SK-MEL-5 (cell line): ENCODE measurements around the gene TUBGCP4. TPM values are rescaled to one million over a fixed set of nuclear protein-coding genes. Genes with fewer than 3 reads are reported as not detected.
"Not testable (repeated sequence)": the region's sequence is repeated elsewhere in the genome, so short reads cannot be mapped to it uniquely, and the experiment has no call there.

ENCODE experiments used
- DNase-seq: peaks from one replicate; pipeline ENCODE4 v3.0.0-alpha.2; 2016; ENCODE audit warnings: low read depth, low spot score
- in situ Hi-C: cut with HindIII; loops from 2 replicates; pipeline ENCODE4 v1.10.0; 2016; ENCODE audit warnings: low sequenced_read_pairs, high pct_unique_total_duplicates, low pct_unique_long_range_greater_than_20kb
- total RNA-seq: library from RNA; depleted of rRNA; stranded (reverse); fragments of >200 nt; shearing (Covaris generic); gene quantifications from 2 replicates; pipeline ENCODE4 v1.2.3, GENCODE V29; 2014

TUBGCP4 gene
- total RNA-seq, 1 experiment from 2014 or later, result 9.2 TPM

- in situ Hi-C loops, result no loop called here
- DNase-seq, result no peak
Measured at GRCh38 chr15:43383070-43383469, 12.2 kb downstream of the TUBGCP4 start.

DNA sequence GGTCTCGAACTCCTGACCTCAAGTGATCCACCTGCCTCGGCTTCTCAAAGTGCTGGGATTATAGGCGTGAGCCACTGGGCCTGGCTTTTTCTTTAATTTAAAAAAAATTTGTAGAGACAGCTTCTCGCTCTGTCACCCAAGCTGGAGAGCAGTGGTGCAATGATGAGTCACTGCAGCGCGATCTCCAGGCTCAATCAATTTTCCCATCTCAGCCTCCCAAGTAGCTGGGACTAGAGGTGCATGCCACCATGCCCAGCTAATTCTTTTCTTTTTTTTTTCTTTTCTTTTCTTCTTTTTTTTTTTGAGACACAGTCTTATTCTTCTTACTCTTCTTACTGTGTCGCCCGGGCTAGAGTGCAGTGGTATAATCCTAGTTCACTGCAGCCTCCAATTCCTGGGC is 19.8 kb downstream of the TUBGCP4 start:
- DNase-seq, result no peak
- in situ Hi-C loops, result no loop called here

DNA sequence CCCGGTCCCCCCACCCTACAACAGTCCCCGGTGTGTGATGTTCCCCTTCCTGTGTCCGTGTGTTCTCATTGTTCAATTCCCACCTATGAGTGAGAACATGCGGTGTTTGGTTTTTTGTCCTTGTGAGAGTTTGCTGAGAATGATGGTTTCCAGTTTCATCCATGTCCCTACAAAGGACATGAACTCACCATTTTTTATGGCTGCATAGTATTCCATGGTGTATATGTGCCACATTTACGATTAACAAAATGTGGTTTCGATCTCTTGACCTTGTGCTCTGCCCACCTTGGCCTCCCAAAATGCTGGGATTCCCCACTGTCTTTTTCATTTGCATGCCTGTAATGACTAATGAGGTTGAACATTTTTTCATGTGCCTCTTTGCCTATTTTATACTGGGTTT is 22.7 kb downstream of the TUBGCP4 start:
- in situ Hi-C loops, DNase-seq: not testable (repeated sequence)

DNA sequence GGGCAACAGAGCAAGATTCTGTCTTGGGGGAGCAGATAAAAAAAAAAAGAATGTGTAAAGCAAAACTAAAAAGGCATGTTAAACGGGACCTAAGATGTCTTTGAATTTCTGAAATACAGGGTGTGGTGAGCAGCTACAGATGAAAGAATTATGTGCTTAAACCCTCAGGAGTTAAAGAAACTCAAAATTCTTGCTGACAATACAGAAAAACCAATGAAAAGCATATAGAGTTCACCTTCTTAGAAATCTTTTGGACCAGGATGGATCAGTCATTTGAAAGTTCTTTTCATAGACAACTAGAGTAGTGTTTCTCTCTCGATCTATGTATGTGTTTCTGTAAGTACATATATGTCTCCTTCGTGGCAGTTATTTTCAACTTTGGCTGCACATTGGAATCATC is 31.4 kb downstream of the TUBGCP4 start:
- DNase-seq, result no peak
- in situ Hi-C loops, result no loop called here

GRCh38 chr15:43403616-43404015 is 32.7 kb downstream of the TUBGCP4 start:
- in situ Hi-C loops, result no loop called here
- no peak for DNase-seq

DNA sequence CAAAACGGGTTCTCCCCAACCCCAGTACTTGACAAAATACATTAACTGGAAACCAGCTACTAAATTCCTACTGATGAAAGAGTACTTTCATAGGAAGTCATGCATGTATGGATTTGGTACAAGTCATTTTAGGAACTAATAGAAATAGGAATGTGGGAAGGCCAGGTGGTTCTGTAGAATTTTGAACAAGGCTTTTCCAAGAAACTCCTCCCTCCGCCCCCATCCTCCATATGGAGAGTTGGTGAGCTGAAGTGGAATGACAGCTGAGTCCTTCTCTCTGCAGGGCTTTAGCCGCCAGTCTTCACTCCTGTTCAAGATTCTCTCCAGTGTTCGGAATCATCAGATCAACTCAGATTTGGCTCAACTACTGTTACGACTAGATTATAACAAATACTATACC is 33.2 kb downstream of the TUBGCP4 start:
- in situ Hi-C loops, result no loop called here
- DNase-seq, result no peak

DNA sequence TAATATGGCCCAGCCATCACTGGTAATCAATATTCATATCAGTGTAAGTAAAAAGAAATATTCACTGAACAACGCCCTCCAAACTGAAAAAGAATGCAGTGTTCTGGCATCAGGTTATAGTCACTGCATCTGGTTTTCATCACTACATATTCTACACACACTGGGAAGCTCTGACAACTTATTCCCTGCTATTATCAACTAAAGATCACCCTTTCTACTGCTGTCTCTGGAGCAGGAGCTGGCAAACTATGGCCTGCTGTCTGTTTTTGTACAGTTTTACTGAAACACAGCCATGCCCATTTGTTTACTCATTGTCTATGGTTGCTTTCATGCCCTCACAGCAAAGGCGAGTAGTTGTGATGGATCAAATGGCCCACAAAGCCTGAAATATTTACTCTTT is 35.3 kb downstream of the TUBGCP4 start:
- in situ Hi-C loops, result no loop called here
- no peak for DNase-seq

GRCh38 chr15:43406808-43407207 is 35.9 kb downstream of the TUBGCP4 start:
- in situ Hi-C loops, result no loop called here
- DNase-seq, result no peak

DNA sequence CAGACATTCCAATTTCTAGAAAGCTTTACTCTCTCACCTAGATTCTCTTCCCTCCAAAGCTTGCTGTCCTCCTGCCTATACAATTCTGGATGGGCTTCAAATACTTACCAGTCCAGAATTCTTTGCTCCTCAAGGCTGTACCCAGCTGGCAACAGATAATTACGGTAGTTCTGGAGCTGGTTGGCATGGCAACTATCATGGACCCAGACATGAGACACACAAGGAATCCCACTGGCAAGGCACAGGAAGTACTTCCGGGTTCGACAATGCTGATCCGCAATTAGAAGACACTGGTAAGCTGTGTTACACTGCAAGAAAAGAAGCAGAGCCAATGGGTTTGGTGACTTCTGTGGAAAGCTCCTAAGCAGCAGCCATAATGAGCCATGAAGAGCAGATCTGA is 37.9 kb downstream of the TUBGCP4 start:
- in situ Hi-C loops, result no loop called here
- DNase-seq, result no peak

DNA sequence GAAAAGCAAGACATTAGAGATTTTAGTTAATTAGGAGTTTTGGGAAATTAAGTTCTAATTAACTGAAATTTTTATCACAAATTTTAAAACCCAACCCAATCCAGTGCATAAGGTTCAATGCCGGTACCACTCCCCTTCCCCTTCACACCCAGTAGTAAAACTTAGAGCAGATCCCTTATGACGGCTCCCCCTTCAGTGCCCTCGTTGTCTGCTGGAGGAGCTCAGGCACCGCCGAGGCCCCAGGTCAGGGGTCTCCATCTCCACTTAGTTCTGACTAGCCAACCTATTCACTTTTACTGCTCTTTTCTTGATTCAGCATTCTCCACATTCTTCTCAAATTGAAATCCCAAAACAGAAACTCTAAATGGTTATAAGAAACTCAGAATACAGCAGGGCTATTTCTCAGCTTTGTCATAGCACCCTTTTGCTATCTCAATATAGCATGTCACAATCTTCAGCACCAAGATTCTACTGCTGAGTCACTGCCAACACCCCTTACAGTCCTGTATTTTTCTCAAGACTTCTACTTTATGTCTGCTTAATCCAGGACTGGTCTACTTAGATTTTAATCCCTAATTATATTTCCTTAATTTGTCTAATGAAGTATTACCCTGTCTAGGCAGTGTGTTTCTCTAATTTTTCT is 39.8 kb downstream of the TUBGCP4 start:
- in situ Hi-C loops, result no loop called here
- DNase-seq, result no peak

- in situ Hi-C loops, result no loop called here
- DNase-seq, result no peak
Measured at GRCh38 chr15:43412096-43412495, 41.2 kb downstream of the TUBGCP4 start.

- in situ Hi-C loops, result no loop called here
- no peak for DNase-seq
Measured at GRCh38 chr15:43414196-43414595, 43.3 kb downstream of the TUBGCP4 start.

GRCh38 chr15:43420435-43420834 is 49.5 kb downstream of the TUBGCP4 start:
- no peak for DNase-seq
- in situ Hi-C loops, result no loop called here

GRCh38 chr15:43420876-43421275 is 50.0 kb downstream of the TUBGCP4 start:
- no peak for DNase-seq

DNA sequence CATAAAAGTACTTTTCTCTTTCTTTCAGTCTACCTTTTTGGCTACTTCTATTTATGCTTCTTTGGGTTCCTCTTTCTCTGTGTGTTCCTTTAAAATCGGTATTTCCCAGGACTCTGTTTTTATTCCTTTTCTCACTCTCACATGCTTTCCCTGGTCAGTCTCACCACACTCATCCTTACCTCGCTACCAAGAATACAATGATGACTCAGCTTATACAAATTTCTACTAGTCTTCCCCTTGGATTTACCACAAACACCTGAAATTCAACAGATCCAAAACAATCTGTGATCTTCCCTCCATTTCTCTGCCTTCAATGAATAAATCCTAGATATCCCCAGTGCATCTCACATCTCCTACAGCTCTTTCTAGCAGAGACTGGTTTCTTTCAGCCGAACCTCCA is 52.9 kb downstream of the TUBGCP4 start:
- in situ Hi-C loops, result no loop called here
- no peak for DNase-seq

More at GRCh38 chr15:43420876-43421275, 50.0 kb downstream of the TUBGCP4 start:
- in situ Hi-C loops, result no loop called here

GRCh38 chr15:43429687-43430086 is 58.8 kb downstream of the TUBGCP4 start:
- peak; percentile 6 for DNase-seq
- in situ Hi-C loops, result no loop called here

DNA sequence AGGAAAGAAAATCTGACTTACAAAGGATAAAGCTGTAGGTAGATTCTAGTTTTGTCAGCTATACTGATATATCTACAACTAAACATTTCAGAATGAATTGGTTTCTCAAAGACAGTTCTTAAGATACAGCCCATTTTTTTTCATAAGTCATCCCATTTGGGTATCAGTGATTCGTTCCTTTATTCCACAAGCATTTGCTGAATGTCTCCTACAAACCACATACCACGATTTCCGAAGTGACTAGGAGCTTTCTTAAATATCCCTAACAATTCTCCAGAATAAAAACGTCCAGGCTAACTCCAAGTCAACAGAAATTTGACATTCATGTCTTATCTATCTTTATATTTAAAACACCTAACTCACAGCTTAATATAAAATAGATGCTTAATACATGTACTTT is 62.3 kb downstream of the TUBGCP4 start:
- in situ Hi-C loops, result no loop called here
- no peak for DNase-seq

- in situ Hi-C loops, result no loop called here
- DNase-seq, result no peak
Measured at GRCh38 chr15:43433661-43434303, 62.9 kb downstream of the TUBGCP4 start.

DNA sequence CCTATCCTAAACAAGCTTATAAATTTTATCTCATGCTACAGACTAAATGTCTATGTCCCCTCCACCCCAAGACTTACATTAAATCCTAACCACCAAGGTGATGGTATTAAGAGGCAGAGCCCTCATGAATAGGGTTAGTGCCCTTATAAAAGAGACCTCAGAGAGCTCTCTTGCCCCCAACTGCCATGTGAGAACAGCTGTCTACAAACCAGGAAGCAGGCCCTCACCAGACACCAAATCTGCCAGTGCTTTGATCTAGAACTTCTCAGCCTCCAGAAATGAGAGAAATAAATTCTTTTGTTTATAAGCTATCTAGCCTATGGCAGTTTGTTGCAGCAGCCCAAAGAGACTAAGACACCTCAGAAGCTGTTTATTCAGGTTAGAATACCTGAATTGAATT is 63.5 kb downstream of the TUBGCP4 start:
- DNase-seq, result no peak
- in situ Hi-C loops, result no loop called here
